RWPE1 (cell line): ENCODE results near the gene LPO.

Experiments used
- CTCF ChIA-PET: fragments of 350-600 bp; sonication (Branson Sonifier 250); formaldehyde crosslinking; extraction: SDS; loops from one replicate; lab custom pipeline; 2021; lab: Yijun Ruan, JAX
- POLR2A ChIA-PET: fragments of 400-600 bp; formaldehyde crosslinking; extraction: SDS; loops from one replicate; lab custom pipeline; 2020; ENCODE audit warnings: antibody characterized with exemption; ENCODE audit not compliant: low non-redundant PET; lab: Yijun Ruan, JAX
- DNase-seq: peaks from one replicate; pipeline ENCODE4 v3.0.0; 2012; ENCODE audit warnings: low spot score
- H3K27ac ChIP-seq: fragments of 450-650 bp; 2 replicates; pipeline ENCODE4 v1.5.1; 2017
- TF ChIP-seq, protein P1 (sequence below): fragments of 450-650 bp; conservative IDR thresholded peaks from 2 replicates; pipeline ENCODE4 v1.5.1; 2017; ENCODE audit warnings: low read depth, mild to moderate bottlenecking

The LPO gene

DNA sequence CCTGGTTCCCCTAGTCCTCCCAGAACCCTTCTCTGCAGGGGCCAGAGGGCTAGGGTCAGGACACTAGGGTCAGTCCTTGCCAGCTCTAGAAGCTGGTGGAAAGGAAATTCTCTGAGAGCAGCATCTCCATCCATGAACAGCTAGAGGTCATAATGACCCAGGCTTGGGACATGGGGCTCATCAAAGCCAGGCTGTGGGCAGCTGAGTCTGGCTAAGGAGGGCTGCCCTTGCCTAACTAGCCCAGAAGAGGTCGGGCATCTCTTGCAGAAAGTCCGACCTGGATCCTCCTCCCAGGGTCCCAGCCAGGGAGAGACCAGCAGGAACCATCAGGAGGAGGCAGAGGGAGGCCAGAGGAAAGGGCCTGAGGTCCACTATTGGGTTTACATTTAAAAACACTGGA lies 38.0 kb downstream of the LPO start:
- TF ChIP-seq, protein P1, sequence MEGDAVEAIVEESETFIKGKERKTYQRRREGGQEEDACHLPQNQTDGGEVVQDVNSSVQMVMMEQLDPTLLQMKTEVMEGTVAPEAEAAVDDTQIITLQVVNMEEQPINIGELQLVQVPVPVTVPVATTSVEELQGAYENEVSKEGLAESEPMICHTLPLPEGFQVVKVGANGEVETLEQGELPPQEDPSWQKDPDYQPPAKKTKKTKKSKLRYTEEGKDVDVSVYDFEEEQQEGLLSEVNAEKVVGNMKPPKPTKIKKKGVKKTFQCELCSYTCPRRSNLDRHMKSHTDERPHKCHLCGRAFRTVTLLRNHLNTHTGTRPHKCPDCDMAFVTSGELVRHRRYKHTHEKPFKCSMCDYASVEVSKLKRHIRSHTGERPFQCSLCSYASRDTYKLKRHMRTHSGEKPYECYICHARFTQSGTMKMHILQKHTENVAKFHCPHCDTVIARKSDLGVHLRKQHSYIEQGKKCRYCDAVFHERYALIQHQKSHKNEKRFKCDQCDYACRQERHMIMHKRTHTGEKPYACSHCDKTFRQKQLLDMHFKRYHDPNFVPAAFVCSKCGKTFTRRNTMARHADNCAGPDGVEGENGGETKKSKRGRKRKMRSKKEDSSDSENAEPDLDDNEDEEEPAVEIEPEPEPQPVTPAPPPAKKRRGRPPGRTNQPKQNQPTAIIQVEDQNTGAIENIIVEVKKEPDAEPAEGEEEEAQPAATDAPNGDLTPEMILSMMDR = no peak
- no peak overlapping the region for H3K27ac ChIP-seq
- CTCF ChIA-PET = interaction anchor here (0.5 kb wide), 1 partner anchor 1077 kb away, joined by 3 read pairs; no protein-coding TSS in a partner anchor
- no peak for DNase-seq
- POLR2A ChIA-PET = no interaction called here

GRCh38 chr17:58277107-58277801 lies 38.9 kb downstream of the LPO start:
- H3K27ac ChIP-seq = no peak overlapping the region
- DNase-seq = no peak
- TF ChIP-seq, protein P1 = no peak; the same call in 1 of the 2 replicates
- CTCF ChIA-PET = interaction anchor here (0.5 kb wide), 1 partner anchor 17 kb away, joined by 4 read pairs; no protein-coding TSS in a partner anchor
- POLR2A ChIA-PET = no interaction called here

DNA sequence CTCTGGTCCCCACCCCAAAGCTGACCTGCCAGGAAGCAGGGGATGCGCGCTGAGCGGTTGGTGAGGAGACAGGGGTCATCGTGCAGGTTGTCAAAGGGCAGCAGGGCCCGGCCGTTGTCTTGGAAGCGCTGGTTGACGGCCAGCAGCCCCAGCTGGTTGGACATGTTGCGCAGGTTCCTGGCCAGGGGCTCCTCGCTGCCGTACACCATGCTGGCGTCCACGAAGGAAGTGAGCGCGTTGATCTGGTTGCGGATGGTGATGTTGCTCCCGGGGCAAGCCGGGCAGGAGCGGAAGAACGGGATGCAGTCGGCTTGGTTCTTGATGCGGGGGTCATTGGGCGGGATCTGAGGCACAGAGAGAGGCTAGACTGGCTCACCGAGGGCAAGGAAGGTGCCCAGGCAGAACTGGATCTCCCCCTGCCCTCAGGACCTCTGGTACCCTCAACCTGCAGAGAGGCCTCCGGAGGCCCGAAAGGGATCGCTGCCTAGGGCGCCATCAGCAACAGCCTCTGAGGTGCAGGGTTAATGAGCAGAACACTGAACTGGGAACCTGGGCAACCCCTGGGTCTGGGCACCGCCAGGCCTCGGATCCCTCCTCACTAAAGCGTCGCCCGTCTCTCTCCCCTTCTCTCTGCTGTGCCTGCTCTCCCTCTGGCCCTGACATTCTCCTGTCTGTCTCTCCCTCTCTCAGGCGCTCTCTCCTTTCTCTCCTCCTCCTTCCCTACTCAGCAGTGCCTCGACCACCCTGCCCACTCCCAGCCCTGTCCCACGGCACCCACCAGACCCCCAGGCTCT lies 39.6 kb downstream of the LPO start:
- POLR2A ChIA-PET = no interaction called here
- DNase-seq = no peak

DNA sequence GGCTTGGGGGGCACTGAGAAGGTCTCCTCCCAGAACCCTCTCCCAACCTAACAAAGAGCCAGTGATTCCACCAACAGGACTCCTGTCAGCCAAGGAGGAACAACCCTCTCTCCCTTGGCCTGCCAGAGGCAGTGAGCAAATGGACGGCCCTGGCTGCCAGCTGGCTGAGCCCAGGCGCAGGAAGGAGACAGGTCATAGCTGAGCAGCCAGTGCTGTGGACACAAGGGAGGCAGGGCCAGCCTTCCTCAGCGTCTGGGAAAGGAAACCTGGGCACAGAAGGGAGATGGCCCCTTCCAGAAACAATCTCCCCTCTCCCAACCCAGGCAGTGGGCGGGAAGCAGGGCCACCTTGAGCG lies 40.3 kb downstream of the LPO start:
- ChIA-PET CTCF (no interaction called here), POLR2A (no interaction called here)
- TF ChIP-seq, protein P1 = no peak
- no peak overlapping the region for H3K27ac ChIP-seq
- DNase-seq = no peak

More for the DNA sequence above, 39.6 kb downstream of the LPO start:
- CTCF ChIA-PET = no interaction called here
- TF ChIP-seq, protein P1 = no peak
- no peak overlapping the region for H3K27ac ChIP-seq

- DNase-seq = no peak
- ChIA-PET CTCF (interaction anchor here (0.6 kb wide), 1 partner anchor 601 kb away, joined by 3 read pairs; no protein-coding TSS in a partner anchor), POLR2A (no interaction called here)
- TF ChIP-seq, protein P1 = no peak
- H3K27ac ChIP-seq = no peak overlapping the region
Measured at GRCh38 chr17:58279016-58279711, 40.8 kb downstream of the LPO start.
